Chondrocyte (in vitro differentiated cells): Measurements from ENCODE around the gene NBEA. TPM values are rescaled to one million over a fixed set of nuclear protein-coding genes. Genes with fewer than 3 reads are reported as not detected.

ENCODE experiments used
- DNase-seq: peaks from one replicate; pipeline ENCODE4 v3.0.0; 2021; ENCODE audit warnings: mixed read lengths, low spot score
- H3K27ac Mint-ChIP-seq: one replicate; pipeline ENCODE4 v1.8.0; 2021; ENCODE audit warnings: mild to moderate bottlenecking, moderate library complexity, mixed read lengths; ENCODE audit not compliant: unreplicated experiment
- H3K27me3 Mint-ChIP-seq: 2 replicates; pipeline ENCODE4 v1.8.0; 2021; ENCODE audit warnings: low read depth, mixed read lengths
- H3K36me3 Mint-ChIP-seq: 2 replicates; pipeline ENCODE4 v1.8.0; 2021; ENCODE audit warnings: low read depth, mixed read lengths
- H3K4me1 Mint-ChIP-seq: 2 replicates; pipeline ENCODE4 v1.8.0; 2021; ENCODE audit warnings: low read depth, mild to moderate bottlenecking, mixed read lengths
- H3K4me3 Mint-ChIP-seq: one replicate; pipeline ENCODE4 v1.8.0; 2021; ENCODE audit warnings: mild to moderate bottlenecking, moderate library complexity, mixed read lengths; ENCODE audit not compliant: unreplicated experiment
- H3K9me3 Mint-ChIP-seq: 2 replicates; pipeline ENCODE4 v1.8.0; 2021; ENCODE audit warnings: low read depth, mixed read lengths
- CTCF ChIP-seq: fragments of 200-600 bp; sonication (generic); IDR thresholded peaks from 2 replicates; pipeline ENCODE4 v1.5.0; 2021; ENCODE audit warnings: antibody characterized with exemption, mild to moderate bottlenecking, moderate library complexity
- total RNA-seq: library from RNA; stranded (reverse); gene quantifications from 3 replicates; pipeline ENCODE4 v1.2.1, GENCODE V29; 2021

NBEA gene
- total RNA-seq, 1 donor from 2014 or later, result 4.9 TPM

DNA sequence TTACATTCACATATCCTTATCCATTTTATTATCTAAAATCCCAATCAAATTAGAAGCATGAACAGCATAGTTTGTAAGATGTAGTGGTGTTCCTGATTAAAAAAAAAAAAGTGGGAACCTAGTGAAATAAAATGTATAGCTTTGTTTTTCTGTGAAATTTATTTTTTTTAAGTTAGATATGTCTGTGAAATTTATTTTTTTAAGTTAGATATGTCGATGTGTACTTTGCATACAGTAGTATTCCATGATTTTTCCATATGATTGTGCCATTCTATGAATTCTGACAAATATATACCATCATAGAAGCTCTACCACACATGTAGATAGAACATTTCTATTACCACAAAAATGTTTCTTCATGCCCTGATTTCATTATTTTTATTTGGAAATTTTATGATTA, 540.5 kb downstream of the NBEA start:
- Mint-ChIP-seq H3K27ac (no peak overlapping the region), H3K27me3 (peaks cover 26% of the 10 kb centered on the region), H3K4me1 (peaks cover 8% of the 10 kb centered on the region), H3K4me3 (no peak overlapping the region), H3K9me3 (no peaks in the 10 kb centered on the region), H3K36me3 (no peaks in the 10 kb centered on the region)
- DNase-seq, result no peak
- TF ChIP-seq CTCF, result no peak

DNA sequence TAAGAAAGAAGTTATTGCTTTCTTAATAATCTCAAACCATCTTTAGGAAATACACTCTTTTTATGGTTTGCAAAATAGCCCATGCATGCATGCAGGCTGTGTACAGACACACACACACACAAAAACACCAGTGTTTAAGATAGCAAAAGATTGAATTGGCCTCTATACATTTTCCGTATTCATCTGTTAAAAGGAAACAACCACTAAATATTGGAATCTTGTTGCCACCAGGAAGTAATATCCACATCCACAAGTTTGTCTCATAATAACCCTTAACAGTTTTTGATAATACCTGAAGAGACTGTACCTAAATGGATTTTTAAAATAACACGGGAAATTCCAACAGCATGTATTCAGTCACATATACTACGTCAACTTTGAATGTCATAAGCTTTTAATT, 541.7 kb downstream of the NBEA start:
- H3K27me3 Mint-ChIP-seq, result peaks cover 14% of the 10 kb centered on the region
- no peak overlapping the region for H3K27ac Mint-ChIP-seq
- H3K4me3 Mint-ChIP-seq, result no peak overlapping the region
- peaks cover under 1% of the 10 kb centered on the region for H3K4me1 Mint-ChIP-seq
- no peak for DNase-seq
- H3K36me3 Mint-ChIP-seq, result no peaks in the 10 kb centered on the region
- no peaks in the 10 kb centered on the region for H3K9me3 Mint-ChIP-seq
- no peak for TF ChIP-seq CTCF

DNA sequence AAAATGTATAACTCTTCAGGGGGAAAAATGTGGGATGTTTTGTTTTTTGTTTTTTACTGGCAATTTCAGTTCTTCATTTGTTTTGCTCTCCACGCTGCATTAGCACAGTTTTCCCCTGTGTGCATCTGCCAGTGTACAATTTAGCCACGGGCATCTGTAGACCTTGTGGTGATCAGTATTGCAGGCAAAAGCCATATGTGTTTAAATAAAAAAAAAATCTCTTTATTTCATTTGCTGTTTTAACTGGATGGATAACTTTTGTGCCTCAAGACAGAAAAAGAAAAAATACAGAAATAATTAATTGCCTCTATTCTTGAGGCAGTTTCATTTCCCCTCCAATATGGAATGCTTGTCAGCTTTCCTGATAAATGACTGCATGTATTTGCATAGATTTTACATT, 542.3 kb downstream of the NBEA start:
- DNase-seq, result no peak
- TF ChIP-seq CTCF, result no peak
- H3K27me3 Mint-ChIP-seq, result peaks cover 8% of the 10 kb centered on the region
- H3K4me3 Mint-ChIP-seq, result no peak overlapping the region
- no peaks in the 10 kb centered on the region for H3K9me3 Mint-ChIP-seq
- no peaks in the 10 kb centered on the region for H3K36me3 Mint-ChIP-seq
- no peaks in the 10 kb centered on the region for H3K4me1 Mint-ChIP-seq
- H3K27ac Mint-ChIP-seq, result no peak overlapping the region

GRCh38 chr13:35485424-35485823, 543.4 kb downstream of the NBEA start:
- Mint-ChIP-seq H3K27me3 (peaks cover 7% of the 10 kb centered on the region), H3K27ac (no peak overlapping the region), H3K4me1 (no peaks in the 10 kb centered on the region), H3K4me3 (no peak overlapping the region), H3K36me3 (no peaks in the 10 kb centered on the region), H3K9me3 (no peaks in the 10 kb centered on the region)
- no peak for TF ChIP-seq CTCF
- DNase-seq, result no peak

- Mint-ChIP-seq H3K4me1 (no peaks in the 10 kb centered on the region), H3K4me3 (no peak overlapping the region), H3K27ac (no peak overlapping the region), H3K36me3 (no peaks in the 10 kb centered on the region), H3K27me3 (peaks cover 1% of the 10 kb centered on the region), H3K9me3 (no peaks in the 10 kb centered on the region)
- TF ChIP-seq CTCF, result no peak
- no peak for DNase-seq
These were observed 547.0 kb downstream of the NBEA start for GRCh38 chr13:35489050-35489449.
